ENCODE measurements around the gene ME1. TPM values are rescaled to one million over a fixed set of nuclear protein-coding genes. Genes with fewer than 3 reads are reported as not detected.
"Not testable (repeated sequence)": the region's sequence is repeated elsewhere in the genome, so short reads cannot be mapped to it uniquely, and the experiment has no call there.

ME1 gene
- total RNA-seq, 2 donors from 2014 or later: 11.0 to 11.4 TPM

DNA sequence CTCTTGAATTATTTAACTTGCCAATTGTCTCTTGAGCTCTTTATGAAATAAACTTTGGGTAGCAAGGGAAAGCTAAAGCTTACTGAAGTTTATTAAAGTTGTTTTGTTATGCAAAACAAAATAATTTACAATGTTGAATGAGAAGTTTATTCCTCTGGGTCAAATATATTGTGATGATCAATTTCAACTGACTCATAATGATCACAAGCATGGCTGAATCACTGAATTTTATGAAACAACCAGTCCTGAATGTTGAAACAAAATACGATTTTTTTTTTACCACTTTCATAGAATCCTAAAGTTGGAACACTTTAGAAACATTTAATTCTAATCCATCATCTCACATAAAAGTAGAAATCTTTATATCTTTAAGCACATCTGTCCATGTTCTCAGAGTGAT lies 127.4 kb downstream of the ME1 start:
- Histone ChIP-seq H3K9ac (ENCODE audit: low read depth in 2 of 2, low read length in 2 of 2) (no peak overlapping the region), H3K36me3 (no peaks in the 10 kb centered on the region), H3K27me3 (no peaks in the 10 kb centered on the region), H3K4me3 (no peak overlapping the region), H3K9me3 (no peaks in the 10 kb centered on the region), H3K4me1 (no peaks in the 10 kb centered on the region), H3K27ac (no peak overlapping the region)
- intact Hi-C loops (cut with DNase I): no loop called here
- no peak for TF ChIP-seq CTCF (IDR thresholded peaks at IDR 0.05)
- DNase-seq: no peak

DNA sequence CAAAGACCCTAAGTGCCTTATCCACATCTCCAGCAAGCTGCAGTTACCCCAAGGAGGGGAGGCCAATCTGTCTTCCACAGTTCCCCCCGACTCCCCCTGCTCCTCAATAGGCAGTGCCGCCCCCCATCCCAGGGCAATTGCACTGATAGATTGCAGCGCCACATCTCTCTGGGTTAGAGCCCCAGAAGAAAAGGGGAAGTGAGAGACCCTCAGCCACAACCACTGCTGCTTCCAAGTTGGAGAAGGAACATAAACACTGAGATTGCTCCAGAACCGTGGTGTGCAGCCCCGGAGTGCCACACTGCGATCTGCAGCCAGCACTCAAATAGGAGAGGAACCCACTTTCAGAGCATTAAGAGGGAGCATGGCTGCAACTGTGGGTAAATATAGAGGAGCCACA lies 136.2 kb downstream of the ME1 start:
- Histone ChIP-seq H3K9me3 (no peaks in the 10 kb centered on the region), H3K4me3 (no peak overlapping the region), H3K36me3 (no peaks in the 10 kb centered on the region), H3K27ac (no peak overlapping the region), H3K9ac (ENCODE audit: low read depth in 2 of 2, low read length in 2 of 2) (no peak overlapping the region), H3K27me3 (no peaks in the 10 kb centered on the region), H3K4me1 (no peaks in the 10 kb centered on the region)
- TF ChIP-seq CTCF (IDR thresholded peaks at IDR 0.05): no peak
- intact Hi-C loops (cut with DNase I): no loop called here
- no peak for DNase-seq

GRCh38 chr6:83292900-83293843 lies 137.7 kb downstream of the ME1 start:
- Histone ChIP-seq H3K4me1 (no peaks in the 10 kb centered on the region), H3K9ac (ENCODE audit: low read depth in 2 of 2, low read length in 2 of 2) (no peak overlapping the region), H3K9me3 (no peaks in the 10 kb centered on the region), H3K4me3 (no peak overlapping the region), H3K27ac (no peak overlapping the region), H3K36me3 (no peaks in the 10 kb centered on the region), H3K27me3 (no peaks in the 10 kb centered on the region)
- intact Hi-C loops (cut with DNase I): no loop called here
- DNase-seq: no peak
- no peak for TF ChIP-seq CTCF (IDR thresholded peaks at IDR 0.05)

DNA sequence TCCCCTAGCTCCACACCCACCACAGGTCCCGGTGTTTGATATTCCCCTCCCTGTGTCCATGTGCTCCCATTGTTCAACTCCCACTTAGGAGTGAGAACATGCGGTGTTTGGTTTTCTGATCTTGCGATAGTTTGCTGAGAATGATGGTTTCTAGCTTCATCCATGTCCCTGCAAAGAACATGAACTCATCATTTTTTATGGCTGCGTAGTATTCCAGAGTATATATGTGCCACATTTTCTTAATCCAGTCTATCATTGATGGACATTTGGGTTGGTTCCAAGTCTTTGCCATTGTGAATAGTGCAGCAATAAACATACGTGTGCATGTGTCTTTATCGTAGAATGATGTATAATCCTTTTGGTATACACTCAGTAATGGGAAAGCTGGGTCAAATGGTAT lies 143.6 kb downstream of the ME1 start:
- DNase-seq; intact Hi-C loops (cut with DNase I): not testable (repeated sequence)

GRCh38 chr6:83285917-83286316 lies 144.9 kb downstream of the ME1 start:
- Histone ChIP-seq H3K9me3 (no peaks in the 10 kb centered on the region), H3K27ac (no peak overlapping the region), H3K4me3 (no peak overlapping the region), H3K9ac (ENCODE audit: low read depth in 2 of 2, low read length in 2 of 2) (no peak overlapping the region), H3K36me3 (no peaks in the 10 kb centered on the region), H3K27me3 (no peaks in the 10 kb centered on the region), H3K4me1 (no peaks in the 10 kb centered on the region)
- no peak for TF ChIP-seq CTCF (IDR thresholded peaks at IDR 0.05)
- DNase-seq: no peak
- intact Hi-C loops (cut with DNase I): no loop called here

More for the DNA sequence above, 143.6 kb downstream of the ME1 start:
- not testable (repeated sequence) for H3K4me1 ChIP-seq; H3K27ac ChIP-seq; H3K36me3 ChIP-seq; H3K9me3 ChIP-seq; H3K9ac ChIP-seq (ENCODE audit: low read depth in 2 of 2, low read length in 2 of 2); H3K4me3 ChIP-seq; H3K27me3 ChIP-seq

GRCh38 chr6:83273596-83273995 lies 157.3 kb downstream of the ME1 start:
- H3K4me1 ChIP-seq: no peaks in the 10 kb centered on the region
- H3K27me3 ChIP-seq: no peaks in the 10 kb centered on the region
- intact Hi-C loops (cut with DNase I): no loop called here
- no peak overlapping the region for H3K4me3 ChIP-seq
- no peak for DNase-seq
- H3K9me3 ChIP-seq: no peaks in the 10 kb centered on the region
- no peaks in the 10 kb centered on the region for H3K36me3 ChIP-seq
- TF ChIP-seq CTCF (IDR thresholded peaks at IDR 0.05): no peak
- H3K9ac ChIP-seq (ENCODE audit: low read depth in 2 of 2, low read length in 2 of 2): no peak overlapping the region
- H3K27ac ChIP-seq: no peak overlapping the region

All from colonic mucosa (tissue), 4 donors.